Lung (tissue), 12 donors: ENCODE data around the gene RPS6KA2. TPM values are rescaled to one million over a fixed set of nuclear protein-coding genes. Genes with fewer than 3 reads are reported as not detected.

Experiments
- ATAC-seq: fragments of 200-7000 bp; cut with Tn5 transposase; one replicate; pipeline ENCODE4 v1.9.1; 2020; ENCODE audit warnings: moderate number of reproducible peaks; ENCODE audit not compliant: insufficient read depth, low FRiP score
- DNase-seq, 3 donors: peaks; one replicate each; pipeline ENCODE4 v3.0.0-alpha.2; 2013 to 2017
- H3K27ac ChIP-seq, 2 donors: one replicate each; pipeline ENCODE4 v1.5.1; 2013; ENCODE audit warnings: mild to moderate bottlenecking in 2 of 2, moderate library complexity in 2 of 2, control low read depth in 1 of 2, inconsistent platforms in 1 of 2, low read depth in 1 of 2, low read length in 1 of 2
- H3K27me3 ChIP-seq, 3 donors: one replicate each; pipeline ENCODE4 v1.5.1; 2013; ENCODE audit warnings: low read length in 2 of 3; ENCODE audit not compliant: control insufficient read depth in 3 of 3, insufficient read depth in 3 of 3
- H3K36me3 ChIP-seq, 4 donors: one replicate each; pipeline ENCODE4 v1.5.1; 2013; ENCODE audit warnings: low read length in 4 of 4, mild to moderate bottlenecking in 1 of 4, moderate library complexity in 1 of 4; ENCODE audit not compliant: control insufficient read depth in 4 of 4, insufficient read depth in 4 of 4
- H3K4me1 ChIP-seq, 5 donors: one replicate each; pipeline ENCODE4 v1.5.1; 2013; ENCODE audit warnings: low read length in 5 of 5, mild to moderate bottlenecking in 2 of 5, moderate library complexity in 1 of 5; ENCODE audit not compliant: control insufficient read depth in 5 of 5, insufficient read depth in 5 of 5
- H3K4me3 ChIP-seq: one replicate; pipeline ENCODE4 v1.5.1; 2013; ENCODE audit warnings: mild to moderate bottlenecking, control low read depth, moderate library complexity
- H3K9ac ChIP-seq, 2 donors: one replicate each; pipeline ENCODE4 v1.5.1; 2013; ENCODE audit warnings: low read length in 2 of 2, control low read depth in 1 of 2; ENCODE audit not compliant: insufficient read depth in 1 of 2
- H3K9me3 ChIP-seq, 4 donors: one replicate each; pipeline ENCODE4 v1.5.1; 2013; ENCODE audit warnings: low read length in 3 of 4, mild to moderate bottlenecking in 1 of 4, moderate library complexity in 1 of 4; ENCODE audit not compliant: control insufficient read depth in 4 of 4, insufficient read depth in 3 of 4
- CTCF ChIP-seq: IDR thresholded peaks from 2 replicates; pipeline ENCODE4 v1.5.1; 2012; ENCODE audit warnings: mild to moderate bottlenecking; ENCODE audit errors: control extremely low read depth, extremely low read depth
- whole genome bisulfite sequencing, 2 donors: extraction: QIAGEN DNeasy Blood & Tissue Kit; methylation state at CpG; one replicate each; pipeline ENCODE4 v1.1.7; 2013; 5-methylcytosine and 5-hydroxymethylcytosine counted together
- polyA plus RNA-seq, 2 donors: library from polyadenylated mRNA; stranded (reverse); fragments of 200-250 nt; gene quantifications; one replicate each; pipeline ENCODE4 v1.2.1, GENCODE V29; 2013
- total RNA-seq, 2 donors: library from RNA; depleted of rRNA in 1 of 2; stranded (reverse); fragments of >200 nt in 1 of 2; gene quantifications; one replicate each; pipeline ENCODE4 v1.2.1, GENCODE V29; 2014 to 2021
- donor health status: control.
- donor health status: control.
- donor health status: Bipolar disorder and iron deficiency.
- donor health status: healthy.
- donor health status: DM: yes; HTN: yes; CAD: no.

The RPS6KA2 gene
- total and polyA plus RNA-seq, 4 donors, result 61.9 to 185 (median 105) TPM

GRCh38 chr6:166597711-166598440 lies 29.2 kb downstream of the RPS6KA2 start:
- peaks cover 0 to 23% (median 0%) of the 10 kb centered on the region in 5 donors for H3K4me1 ChIP-seq
- no peak for TF ChIP-seq CTCF
- DNase-seq, result no peak
- H3K4me3 ChIP-seq, result no peak overlapping the region
- H3K9me3 ChIP-seq, result no peaks in the 10 kb centered on the region
- H3K27me3 ChIP-seq, result no peaks in the 10 kb centered on the region
- WGBS, 2 donors, result 58 to 66% methylated on average over 10 of the region's 10 CpGs
- peak overlapping the region; percentile 87 for H3K27ac ChIP-seq
- no peak overlapping the region for H3K9ac ChIP-seq
- ATAC-seq, result peak; percentile 42
- H3K36me3 ChIP-seq, result no peaks in the 10 kb centered on the region

- no peaks in the 10 kb centered on the region for H3K36me3 ChIP-seq
- no peak for TF ChIP-seq CTCF
- no peak overlapping the region for H3K4me3 ChIP-seq
- no peak for DNase-seq
- WGBS, 2 donors, result 87 to 95% methylated on average over 15 of the region's 15 CpGs
- no peak overlapping the region for H3K9ac ChIP-seq
- H3K9me3 ChIP-seq, result no peaks in the 10 kb centered on the region
- H3K27me3 ChIP-seq, result no peaks in the 10 kb centered on the region
- H3K4me1 ChIP-seq, result peaks cover 0 to 23% (median 0%) of the 10 kb centered on the region in 5 donors
- H3K27ac ChIP-seq, result peak overlapping the region in 1 of 2 donors; percentile 75
- no peak for ATAC-seq
These were observed 30.1 kb downstream of the RPS6KA2 start for GRCh38 chr6:166596776-166597507.

GRCh38 chr6:166595949-166596348 lies 31.1 kb downstream of the RPS6KA2 start:
- ATAC-seq, result no peak
- WGBS, 2 donors, result 87 to 91% methylated on average over 6 of the region's 6 CpGs
- TF ChIP-seq CTCF, result no peak
- Histone ChIP-seq H3K27ac (peak overlapping the region in 1 of 2 donors; percentile 55), H3K9ac (no peak overlapping the region), H3K27me3 (no peaks in the 10 kb centered on the region), H3K36me3 (no peaks in the 10 kb centered on the region), H3K4me1 (peaks cover 0 to 28% (median 0%) of the 10 kb centered on the region in 5 donors), H3K9me3 (no peaks in the 10 kb centered on the region), H3K4me3 (no peak overlapping the region)
- no peak for DNase-seq
